Uterus (tissue), 2 donors: Measurements from ENCODE around the gene TESK2.

Source experiments
- POLR2A ChIP-seq, 2 donors: fragments of 450-650 bp; IDR thresholded peaks; one replicate each; pipeline ENCODE4 v1.6.1; 2016; ENCODE audit warnings: antibody characterized with exemption in 2 of 2, mild to moderate bottlenecking in 1 of 2, moderate library complexity in 1 of 2
- TF ChIP-seq, protein P1 (sequence below), 4 experiments: fragments of 200-600 bp in 2 of 4; fragments of 450-650 bp in 2 of 4; sonication (generic) in 2 of 4; IDR thresholded peaks; one replicate each; pipeline ENCODE4 v1.5.1; 2016 to 2019; ENCODE audit warnings: antibody characterized with exemption in 4 of 4, mild to moderate bottlenecking in 2 of 4, moderate library complexity in 1 of 4

DNA sequence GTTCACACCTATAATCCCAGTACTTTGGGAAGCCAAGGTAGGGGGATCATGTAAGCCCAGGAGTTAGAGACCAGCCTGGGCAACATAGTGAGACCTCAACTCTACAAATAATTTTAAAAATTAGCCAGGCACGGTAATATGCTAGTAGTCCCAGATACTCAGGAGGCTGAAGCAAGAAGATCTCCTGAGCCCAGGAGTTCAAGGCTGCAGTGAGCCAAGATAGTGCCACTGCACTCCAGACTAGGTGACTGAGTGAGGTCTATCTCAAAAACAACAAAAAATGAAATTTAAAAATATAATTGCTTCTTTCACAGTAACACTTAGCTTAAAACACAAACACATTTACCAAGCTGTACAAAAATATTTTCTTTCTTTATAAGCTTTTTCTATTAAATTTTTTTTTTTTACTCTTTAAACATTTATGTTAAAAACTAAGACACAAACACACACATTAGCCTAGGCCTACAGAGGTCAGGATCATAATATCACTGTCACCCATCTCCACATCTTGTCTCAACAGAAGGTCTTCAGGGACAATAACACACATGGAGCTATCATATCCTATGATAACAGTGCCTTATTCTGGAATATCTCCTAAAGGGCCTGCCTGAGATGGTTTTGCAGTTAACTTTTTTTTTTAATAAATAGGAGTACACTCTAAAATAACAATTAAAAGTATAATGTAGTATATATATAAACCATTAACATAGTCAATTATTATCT is 43.9 kb downstream of the TESK2 start:
- TF ChIP-seq, protein P1, sequence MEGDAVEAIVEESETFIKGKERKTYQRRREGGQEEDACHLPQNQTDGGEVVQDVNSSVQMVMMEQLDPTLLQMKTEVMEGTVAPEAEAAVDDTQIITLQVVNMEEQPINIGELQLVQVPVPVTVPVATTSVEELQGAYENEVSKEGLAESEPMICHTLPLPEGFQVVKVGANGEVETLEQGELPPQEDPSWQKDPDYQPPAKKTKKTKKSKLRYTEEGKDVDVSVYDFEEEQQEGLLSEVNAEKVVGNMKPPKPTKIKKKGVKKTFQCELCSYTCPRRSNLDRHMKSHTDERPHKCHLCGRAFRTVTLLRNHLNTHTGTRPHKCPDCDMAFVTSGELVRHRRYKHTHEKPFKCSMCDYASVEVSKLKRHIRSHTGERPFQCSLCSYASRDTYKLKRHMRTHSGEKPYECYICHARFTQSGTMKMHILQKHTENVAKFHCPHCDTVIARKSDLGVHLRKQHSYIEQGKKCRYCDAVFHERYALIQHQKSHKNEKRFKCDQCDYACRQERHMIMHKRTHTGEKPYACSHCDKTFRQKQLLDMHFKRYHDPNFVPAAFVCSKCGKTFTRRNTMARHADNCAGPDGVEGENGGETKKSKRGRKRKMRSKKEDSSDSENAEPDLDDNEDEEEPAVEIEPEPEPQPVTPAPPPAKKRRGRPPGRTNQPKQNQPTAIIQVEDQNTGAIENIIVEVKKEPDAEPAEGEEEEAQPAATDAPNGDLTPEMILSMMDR (IDR thresholded peaks at IDR 0.05): no peak
- no peak for TF ChIP-seq POLR2A (IDR thresholded peaks at IDR 0.05)
